ENCODE data around the gene BNIP5.

DNA sequence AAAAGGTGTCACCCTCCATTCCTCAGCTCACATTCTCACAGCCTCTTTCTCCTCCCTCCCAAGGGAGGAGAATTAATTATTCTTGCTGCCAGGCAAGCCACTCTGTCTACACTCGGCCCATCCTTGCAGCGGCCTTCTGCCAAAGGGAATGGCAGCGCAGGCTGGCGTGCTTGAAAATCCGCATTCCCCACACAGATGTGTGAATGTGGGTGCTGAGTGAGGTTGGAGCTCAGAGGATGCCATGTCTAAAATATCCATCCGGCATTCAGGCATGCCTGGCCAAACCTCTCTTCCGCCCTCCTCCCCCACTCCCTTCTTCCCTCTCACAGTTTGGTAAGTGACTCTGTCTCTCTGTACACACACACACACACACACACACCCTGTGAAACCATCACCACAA is 39.2 kb downstream of the BNIP5 start:
- no peak for TF ChIP-seq POLR2A (IDR thresholded peaks at IDR 0.05; ENCODE audit: extremely low read depth, insufficient read length)
- TF ChIP-seq, protein P1, sequence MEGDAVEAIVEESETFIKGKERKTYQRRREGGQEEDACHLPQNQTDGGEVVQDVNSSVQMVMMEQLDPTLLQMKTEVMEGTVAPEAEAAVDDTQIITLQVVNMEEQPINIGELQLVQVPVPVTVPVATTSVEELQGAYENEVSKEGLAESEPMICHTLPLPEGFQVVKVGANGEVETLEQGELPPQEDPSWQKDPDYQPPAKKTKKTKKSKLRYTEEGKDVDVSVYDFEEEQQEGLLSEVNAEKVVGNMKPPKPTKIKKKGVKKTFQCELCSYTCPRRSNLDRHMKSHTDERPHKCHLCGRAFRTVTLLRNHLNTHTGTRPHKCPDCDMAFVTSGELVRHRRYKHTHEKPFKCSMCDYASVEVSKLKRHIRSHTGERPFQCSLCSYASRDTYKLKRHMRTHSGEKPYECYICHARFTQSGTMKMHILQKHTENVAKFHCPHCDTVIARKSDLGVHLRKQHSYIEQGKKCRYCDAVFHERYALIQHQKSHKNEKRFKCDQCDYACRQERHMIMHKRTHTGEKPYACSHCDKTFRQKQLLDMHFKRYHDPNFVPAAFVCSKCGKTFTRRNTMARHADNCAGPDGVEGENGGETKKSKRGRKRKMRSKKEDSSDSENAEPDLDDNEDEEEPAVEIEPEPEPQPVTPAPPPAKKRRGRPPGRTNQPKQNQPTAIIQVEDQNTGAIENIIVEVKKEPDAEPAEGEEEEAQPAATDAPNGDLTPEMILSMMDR (IDR thresholded peaks at IDR 0.05; ENCODE audit: low read depth, low read length): no peak
